CD14-positive monocyte (primary cell): ENCODE data around the gene ARAP2. TPM values are rescaled to one million over a fixed set of nuclear protein-coding genes. Genes with fewer than 3 reads are reported as not detected.

Experiments used
- DNase-seq, 3 donors: peaks; one replicate each; pipeline ENCODE4 v3.0.0-alpha.2; 2011 to 2022
- H2AFZ ChIP-seq: 2 replicates; pipeline ENCODE4 v1.6.0; 2012; ENCODE audit warnings: mild to moderate bottlenecking, low read depth, low read length, inconsistent platforms; ENCODE audit not compliant: insufficient read depth, poor library complexity, severe bottlenecking
- H3K27ac ChIP-seq, 2 donors: 1 replicate in 1 of 2; 2 replicates in 1 of 2; pipeline ENCODE4 v1.5.1; 2012 to 2013; ENCODE audit warnings: low read length in 2 of 2, control low read depth in 1 of 2, inconsistent platforms in 1 of 2, low read depth in 1 of 2, mild to moderate bottlenecking in 1 of 2
- H3K27me3 ChIP-seq, 2 donors: one replicate each; pipeline versions ENCODE4 v1.6.0 to v1.6.1; 2011 to 2013; ENCODE audit warnings: low read length in 2 of 2; ENCODE audit not compliant: control insufficient read depth in 2 of 2, insufficient read depth in 2 of 2
- H3K36me3 ChIP-seq, 2 donors: replicated peaks in 1 of 2; 1 replicate in 1 of 2; 2 replicates in 1 of 2; pipeline versions ENCODE4 v1.5.1 to v1.6.1; 2012 to 2013; ENCODE audit warnings: low read length in 2 of 2, control low read depth in 1 of 2, inconsistent platforms in 1 of 2, mild to moderate bottlenecking in 1 of 2; ENCODE audit not compliant: insufficient read depth in 2 of 2, control insufficient read depth in 1 of 2
- H3K4me1 ChIP-seq, 2 donors: 1 replicate in 1 of 2; 2 replicates in 1 of 2; pipeline versions ENCODE4 v1.5.1 to v1.6.1; 2012 to 2013; ENCODE audit warnings: low read length in 2 of 2, control low read depth in 1 of 2, inconsistent platforms in 1 of 2, mild to moderate bottlenecking in 1 of 2, moderate library complexity in 1 of 2; ENCODE audit not compliant: insufficient read depth in 2 of 2, control insufficient read depth in 1 of 2
- H3K4me2 ChIP-seq: replicated peaks from 2 replicates; pipeline ENCODE3; 2012; ENCODE audit warnings: low read length, moderate library complexity, mild to moderate bottlenecking; ENCODE audit not compliant: poor library complexity, severe bottlenecking; ENCODE audit errors: extremely low read depth
- H3K4me3 ChIP-seq, 3 experiments: fragments of 200-600 bp in 1 of 3; sonication (generic) in 1 of 3; replicated peaks in 1 of 3; 1 replicate in 2 of 3; 2 replicates in 1 of 3; pipeline ENCODE4 v1.5.1; 2011 to 2013; ENCODE audit warnings: low read length in 3 of 3, mild to moderate bottlenecking in 3 of 3, control low read depth in 2 of 3, low read depth in 2 of 3, inconsistent platforms in 1 of 3, moderate library complexity in 1 of 3
- H3K79me2 ChIP-seq: 2 replicates; pipeline ENCODE4 v1.6.0; 2012; ENCODE audit warnings: mild to moderate bottlenecking, control low read depth, inconsistent platforms, low read length, moderate library complexity; ENCODE audit not compliant: insufficient read depth
- H3K9ac ChIP-seq: 2 replicates; pipeline ENCODE4 v1.6.0; 2017; ENCODE audit warnings: low read length, mild to moderate bottlenecking; ENCODE audit not compliant: insufficient read depth, poor library complexity, severe bottlenecking
- H3K9me3 ChIP-seq, 2 donors: replicated peaks in 1 of 2; 1 replicate in 1 of 2; 2 replicates in 1 of 2; pipeline versions ENCODE4 v1.5.1 to v1.6.1; 2012 to 2013; ENCODE audit warnings: low read length in 2 of 2, control low read depth in 1 of 2; ENCODE audit not compliant: control insufficient read depth in 1 of 2, insufficient read depth in 1 of 2
- H4K20me1 ChIP-seq: 2 replicates; pipeline ENCODE4 v1.6.0; 2012; ENCODE audit warnings: mild to moderate bottlenecking, low read length, control low read depth, moderate library complexity; ENCODE audit not compliant: insufficient read depth
- H3K27ac Mint-ChIP-seq, 7 donors: one replicate each; pipeline ENCODE4 v1.8.0; 2020; ENCODE audit warnings: mild to moderate bottlenecking in 7 of 7, mixed read lengths in 7 of 7, moderate library complexity in 6 of 7, inconsistent platforms in 2 of 7
- H3K27me3 Mint-ChIP-seq, 3 donors: one replicate each; pipeline ENCODE4 v1.8.0; 2021 to 2022; ENCODE audit warnings: low read depth in 3 of 3, mild to moderate bottlenecking in 3 of 3, mixed read lengths in 3 of 3, moderate library complexity in 3 of 3, inconsistent platforms in 1 of 3
- H3K36me3 Mint-ChIP-seq, 2 donors: one replicate each; pipeline ENCODE4 v1.8.0; 2020; ENCODE audit warnings: mixed read lengths in 2 of 2, inconsistent platforms in 1 of 2, mild to moderate bottlenecking in 1 of 2
- H3K4me1 Mint-ChIP-seq: one replicate; pipeline ENCODE4 v1.8.0; 2020; ENCODE audit warnings: mild to moderate bottlenecking, mixed read lengths
- H3K4me3 Mint-ChIP-seq, 2 donors: one replicate each; pipeline ENCODE4 v1.8.0; 2020; ENCODE audit warnings: mild to moderate bottlenecking in 2 of 2, mixed read lengths in 2 of 2, moderate library complexity in 1 of 2
- H3K9me3 Mint-ChIP-seq, 7 donors: one replicate each; pipeline ENCODE4 v1.8.0; 2020 to 2022; ENCODE audit warnings: mixed read lengths in 7 of 7, mild to moderate bottlenecking in 6 of 7, moderate library complexity in 6 of 7, inconsistent platforms in 2 of 7
- WGBS: methylation state at CpG from one replicate; pipeline ENCODE4 v1.1.5; 2013; ENCODE audit warnings: missing lambda C conversion rate; ENCODE audit not compliant: insufficient coverage; 5-methylcytosine and 5-hydroxymethylcytosine counted together
- intact Hi-C, 2 donors: fragments of 100-400 bp; cut with micrococcal nuclease; formaldehyde crosslinking; loops; one replicate each; pipeline versions ENCODE4 v1.15.0 to v1.15.1; 2023
- polyA plus RNA-seq, 3 donors: library from polyadenylated mRNA; depleted of rRNA in 1 of 3; unstranded in 2 of 3; stranded (reverse) in 1 of 3; fragments of 300-500 nt in 2 of 3; fragments of >200 nt in 1 of 3; fragmentation: Illumina TruSeq in 2 of 3; gene quantifications; 1 replicate in 2 of 3; 2 replicates in 1 of 3; pipeline ENCODE4 v1.2.3, GENCODE V29; 2012 to 2021
- TF ChIP-seq, protein P1 (sequence below): fragments of 200-600 bp; IDR thresholded peaks from one replicate; pipeline ENCODE4 v1.8.0; 2022; ENCODE audit warnings: antibody characterized with exemption, mild to moderate bottlenecking

Gene ARAP2
- polyA plus RNA-seq, 3 donors: 4.6 to 17.7 (median 5.6) TPM

GRCh38 chr4:36043901-36044300 is 200.4 kb downstream of the ARAP2 start:
- Histone ChIP-seq H3K4me2 (no peak overlapping the region), H3K4me1 (no peaks in the 10 kb centered on the region), H2AFZ (no peak overlapping the region), H3K27me3 (no peaks in the 10 kb centered on the region), H3K36me3 (no peaks in the 10 kb centered on the region), H3K4me3 (no peak overlapping the region), H3K9me3 (no peaks in the 10 kb centered on the region), H3K9ac (no peak overlapping the region), H4K20me1 (no peaks in the 10 kb centered on the region), H3K27ac (no peak overlapping the region), H3K79me2 (no peaks in the 10 kb centered on the region)
- no peaks in the 10 kb centered on the region for H3K4me1 Mint-ChIP-seq
- no peaks in the 10 kb centered on the region for H3K36me3 Mint-ChIP-seq
- H3K9me3 Mint-ChIP-seq: peaks cover 0 to 11% (median 3%) of the 10 kb centered on the region in 7 donors
- WGBS: 92% methylated on average over 6 of the region's 6 CpGs
- intact Hi-C loops: no loop called here
- no peak for DNase-seq
- TF ChIP-seq, protein P1, sequence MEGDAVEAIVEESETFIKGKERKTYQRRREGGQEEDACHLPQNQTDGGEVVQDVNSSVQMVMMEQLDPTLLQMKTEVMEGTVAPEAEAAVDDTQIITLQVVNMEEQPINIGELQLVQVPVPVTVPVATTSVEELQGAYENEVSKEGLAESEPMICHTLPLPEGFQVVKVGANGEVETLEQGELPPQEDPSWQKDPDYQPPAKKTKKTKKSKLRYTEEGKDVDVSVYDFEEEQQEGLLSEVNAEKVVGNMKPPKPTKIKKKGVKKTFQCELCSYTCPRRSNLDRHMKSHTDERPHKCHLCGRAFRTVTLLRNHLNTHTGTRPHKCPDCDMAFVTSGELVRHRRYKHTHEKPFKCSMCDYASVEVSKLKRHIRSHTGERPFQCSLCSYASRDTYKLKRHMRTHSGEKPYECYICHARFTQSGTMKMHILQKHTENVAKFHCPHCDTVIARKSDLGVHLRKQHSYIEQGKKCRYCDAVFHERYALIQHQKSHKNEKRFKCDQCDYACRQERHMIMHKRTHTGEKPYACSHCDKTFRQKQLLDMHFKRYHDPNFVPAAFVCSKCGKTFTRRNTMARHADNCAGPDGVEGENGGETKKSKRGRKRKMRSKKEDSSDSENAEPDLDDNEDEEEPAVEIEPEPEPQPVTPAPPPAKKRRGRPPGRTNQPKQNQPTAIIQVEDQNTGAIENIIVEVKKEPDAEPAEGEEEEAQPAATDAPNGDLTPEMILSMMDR: no peak
- no peak overlapping the region for H3K27ac Mint-ChIP-seq
- H3K4me3 Mint-ChIP-seq: no peak overlapping the region
- peaks cover 0 to 3% (median 0%) of the 10 kb centered on the region in 3 donors for H3K27me3 Mint-ChIP-seq

GRCh38 chr4:36043241-36043640 is 201.1 kb downstream of the ARAP2 start:
- intact Hi-C loops: no loop called here
- no peaks in the 10 kb centered on the region for H3K36me3 Mint-ChIP-seq
- H3K9me3 ChIP-seq: no peaks in the 10 kb centered on the region
- H3K4me3 ChIP-seq: no peak overlapping the region
- no peaks in the 10 kb centered on the region for H3K4me1 ChIP-seq
- WGBS: 100% methylated on average over 2 of the region's 4 CpGs
- no peaks in the 10 kb centered on the region for H4K20me1 ChIP-seq
- no peak overlapping the region for H3K27ac ChIP-seq
- no peaks in the 10 kb centered on the region for H3K4me1 Mint-ChIP-seq
- no peak for DNase-seq
- no peak overlapping the region for H2AFZ ChIP-seq
- H3K4me2 ChIP-seq: no peak overlapping the region
- H3K4me3 Mint-ChIP-seq: no peak overlapping the region
- peaks cover 0 to 3% (median 0%) of the 10 kb centered on the region in 3 donors for H3K27me3 Mint-ChIP-seq
- H3K9me3 Mint-ChIP-seq: peaks cover 0 to 11% (median 3%) of the 10 kb centered on the region in 7 donors
- no peak overlapping the region for H3K27ac Mint-ChIP-seq
- no peaks in the 10 kb centered on the region for H3K36me3 ChIP-seq
- H3K27me3 ChIP-seq: no peaks in the 10 kb centered on the region
- H3K9ac ChIP-seq: no peak overlapping the region
- H3K79me2 ChIP-seq: no peaks in the 10 kb centered on the region
- TF ChIP-seq, protein P1: no peak
